HG02943 (cell line): ENCODE results near the gene NFE2L3.
"Not testable (repeated sequence)": the region's sequence is repeated elsewhere in the genome, so short reads cannot be mapped to it uniquely, and the experiment has no call there.

ENCODE experiments used
- ATAC-seq: cut with Tn5 transposase; IDR thresholded peaks from one replicate; pipeline ENCODE4 v1.9.1; 2021; ENCODE audit warnings: mild to moderate bottlenecking, low read depth, moderate library complexity; ENCODE audit not compliant: unreplicated experiment

NFE2L3 gene

DNA sequence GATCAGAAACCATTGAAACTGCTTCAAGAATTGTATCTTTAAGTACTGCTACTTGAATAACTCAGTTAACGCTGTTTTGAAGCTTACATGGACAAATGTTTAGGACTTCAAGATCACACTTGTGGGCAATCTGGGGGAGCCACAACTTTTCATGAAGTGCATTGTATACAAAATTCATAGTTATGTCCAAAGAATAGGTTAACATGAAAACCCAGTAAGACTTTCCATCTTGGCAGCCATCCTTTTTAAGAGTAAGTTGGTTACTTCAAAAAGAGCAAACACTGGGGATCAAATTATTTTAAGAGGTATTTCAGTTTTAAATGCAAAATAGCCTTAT is 33.8 kb downstream of the NFE2L3 start:
- no peak for ATAC-seq

DNA sequence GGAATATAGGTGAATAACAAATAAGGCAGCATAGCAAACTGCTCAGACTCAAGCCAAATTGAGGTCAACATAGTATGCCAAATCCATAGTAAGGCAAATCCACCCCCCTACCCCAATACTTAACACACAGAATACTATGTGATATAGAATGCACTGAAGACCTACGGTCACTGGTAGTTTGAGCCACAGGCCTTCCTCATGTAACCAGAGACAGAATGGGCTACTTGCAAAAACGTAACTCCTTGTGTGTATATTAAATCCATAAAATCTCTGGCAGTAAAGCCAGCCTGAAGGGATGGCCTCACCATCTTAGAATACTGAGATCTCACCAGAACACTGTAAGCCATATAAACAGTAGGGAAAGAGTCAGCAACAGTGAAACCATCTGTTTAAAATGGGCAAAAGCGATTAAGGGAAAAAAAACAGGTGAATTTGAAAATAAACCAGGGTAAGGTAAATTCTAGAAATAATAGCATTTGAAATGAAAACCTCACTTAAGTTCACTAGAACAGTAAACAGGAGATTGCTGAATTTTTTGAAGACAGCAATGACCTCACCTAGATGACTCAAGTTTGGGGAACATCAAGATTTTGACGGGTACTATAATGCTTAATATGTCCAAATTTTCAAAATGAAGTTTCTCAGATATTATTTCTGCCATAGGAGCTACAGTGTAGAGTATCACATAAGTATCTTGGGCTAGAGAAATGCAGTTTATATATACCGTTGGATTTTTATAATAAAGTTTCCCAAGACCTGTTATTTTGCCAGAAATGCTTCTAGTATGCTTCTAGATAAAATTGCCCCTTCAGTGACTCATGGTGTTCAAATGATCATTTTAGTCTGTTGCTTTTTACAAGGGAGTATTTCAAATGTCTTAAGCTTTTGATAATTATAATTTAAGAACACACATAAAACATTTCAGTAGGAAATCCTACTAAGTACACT is 34.6 kb downstream of the NFE2L3 start:
- no peak for ATAC-seq

DNA sequence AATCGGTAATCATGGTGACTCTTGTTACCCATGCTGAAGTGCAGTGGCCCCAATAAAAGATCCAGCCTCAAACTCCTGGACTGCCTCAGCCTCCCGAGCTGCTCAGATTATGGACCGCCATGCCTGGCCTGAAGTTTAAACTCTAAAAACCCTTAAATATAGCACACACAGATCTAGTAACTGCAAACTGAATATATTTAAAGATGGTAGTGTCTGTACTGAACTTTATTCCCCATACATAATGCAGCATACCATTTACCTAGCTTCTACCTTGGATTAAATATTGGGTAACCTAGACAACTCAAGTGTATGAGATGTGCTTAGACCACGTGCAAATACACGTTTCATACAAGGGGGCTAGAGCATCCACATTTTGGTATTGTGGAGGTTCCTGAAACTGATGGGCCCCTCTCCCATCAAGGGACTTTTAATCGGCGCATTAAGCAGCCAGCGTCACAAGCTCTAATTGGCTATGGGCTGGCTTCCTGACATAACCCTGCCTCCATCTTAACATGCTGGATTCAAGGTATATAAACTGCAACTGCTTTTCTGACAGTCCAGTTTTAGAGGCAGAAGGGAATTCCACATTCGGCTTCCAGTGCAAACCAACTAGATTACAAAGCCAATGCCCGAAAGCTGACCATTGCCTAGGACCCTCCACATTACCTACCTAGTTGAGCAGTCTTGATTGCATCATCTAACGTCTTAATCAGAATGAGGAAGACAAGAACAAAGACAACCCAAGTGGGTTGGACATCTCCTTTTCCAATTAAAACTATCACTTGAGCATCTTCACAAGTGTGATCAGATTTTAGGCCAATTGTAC is 35.6 kb downstream of the NFE2L3 start:
- ATAC-seq, result no peak

DNA sequence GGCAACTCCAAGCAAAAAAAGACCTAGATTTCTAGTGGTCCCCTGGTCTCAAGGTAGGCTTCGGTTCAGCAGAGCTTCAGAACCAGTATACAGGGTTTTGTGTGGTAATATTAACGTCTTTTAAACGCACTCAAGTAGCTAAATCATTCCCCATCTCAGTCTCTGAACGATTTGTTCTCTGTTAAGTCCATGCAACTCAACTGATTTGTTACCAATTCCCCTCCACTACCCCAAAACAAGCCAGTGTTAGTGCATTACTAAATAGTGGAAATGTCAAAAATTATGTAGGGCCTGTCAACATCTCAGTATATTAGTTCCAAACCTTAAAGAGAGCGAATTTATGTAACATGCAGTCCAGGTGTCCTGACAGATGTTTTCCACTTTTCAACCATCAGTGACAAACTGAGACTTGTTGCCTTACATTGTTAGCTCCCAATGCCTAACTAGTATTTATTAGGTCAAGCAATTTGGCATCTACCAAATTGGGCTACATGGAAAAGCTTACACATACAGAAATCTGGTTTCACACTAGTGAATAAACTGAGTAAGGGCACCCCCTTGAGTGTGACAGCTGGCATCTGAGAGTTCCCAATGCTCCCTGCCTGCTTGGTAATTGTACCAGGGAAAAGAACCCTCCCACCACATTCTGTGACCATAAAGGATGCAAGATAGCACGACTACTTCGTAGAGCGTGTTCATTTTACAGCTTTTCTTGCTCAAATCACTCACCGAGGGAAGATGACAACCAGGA is 36.4 kb downstream of the NFE2L3 start:
- ATAC-seq, result no peak

DNA sequence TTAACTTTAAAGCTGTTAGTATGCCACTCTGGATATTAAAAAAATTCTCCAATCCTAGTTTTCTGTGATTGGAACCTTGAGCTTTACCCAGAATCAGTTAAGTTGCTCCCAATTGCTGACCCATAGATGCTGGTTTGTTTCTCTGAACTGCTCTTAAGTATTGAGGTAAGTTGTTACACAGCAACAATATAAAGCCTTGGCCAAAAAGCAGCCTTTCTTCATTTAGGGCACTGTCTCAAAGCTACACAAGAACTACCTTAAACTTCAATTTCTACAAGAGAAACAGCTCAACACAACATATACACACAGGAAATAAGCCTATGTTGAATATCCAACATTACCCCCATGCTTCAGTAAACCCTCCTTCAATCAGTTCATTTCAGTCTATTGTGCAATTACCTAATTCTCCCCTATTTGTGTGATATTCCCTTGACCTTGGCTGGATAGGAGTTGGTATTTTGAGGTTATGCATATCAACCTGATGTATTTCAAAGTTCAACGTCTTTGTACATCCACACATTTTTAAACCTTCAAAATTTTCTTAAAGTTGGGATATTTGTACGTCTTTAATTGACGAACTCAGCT is 37.1 kb downstream of the NFE2L3 start:
- ATAC-seq, result no peak

DNA sequence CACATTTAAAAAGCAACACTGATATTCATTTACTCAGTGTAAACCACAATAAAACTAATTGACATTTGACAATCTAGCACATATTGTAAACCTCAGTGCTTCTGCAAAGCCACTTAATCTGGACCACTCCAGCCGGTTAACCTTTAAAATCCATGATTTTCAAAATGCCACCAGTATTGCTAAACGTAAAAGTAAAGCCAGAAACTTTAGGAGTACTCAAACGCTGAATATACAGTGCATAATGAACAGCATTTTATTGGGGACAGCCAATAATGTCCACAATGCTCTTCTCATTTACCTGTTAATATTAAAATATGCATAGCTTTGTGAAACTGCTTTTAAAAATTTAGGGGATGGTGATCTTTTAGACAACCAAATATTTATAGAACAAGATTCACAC is 37.7 kb downstream of the NFE2L3 start:
- ATAC-seq, result no peak

DNA sequence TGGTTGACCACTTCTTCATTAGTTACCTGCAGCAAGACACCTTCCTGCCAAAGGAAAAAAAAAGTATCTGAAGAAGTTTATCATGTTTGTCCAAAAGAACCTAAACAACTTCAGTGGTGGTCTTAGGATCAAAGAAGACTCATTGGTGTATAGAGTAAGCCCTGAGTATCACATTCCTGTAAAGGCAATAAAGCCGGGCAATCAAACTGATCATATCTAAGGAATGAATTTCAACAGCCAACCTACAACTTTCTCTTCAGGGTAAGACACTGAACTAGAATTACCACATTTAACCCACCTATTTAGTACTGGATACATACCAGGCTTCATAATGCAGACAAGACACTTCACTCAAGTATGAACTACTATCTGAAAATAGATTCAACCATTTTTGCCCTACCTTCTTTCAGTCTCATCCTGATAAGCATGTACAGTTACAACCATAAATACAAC is 38.4 kb downstream of the NFE2L3 start:
- no peak for ATAC-seq

DNA sequence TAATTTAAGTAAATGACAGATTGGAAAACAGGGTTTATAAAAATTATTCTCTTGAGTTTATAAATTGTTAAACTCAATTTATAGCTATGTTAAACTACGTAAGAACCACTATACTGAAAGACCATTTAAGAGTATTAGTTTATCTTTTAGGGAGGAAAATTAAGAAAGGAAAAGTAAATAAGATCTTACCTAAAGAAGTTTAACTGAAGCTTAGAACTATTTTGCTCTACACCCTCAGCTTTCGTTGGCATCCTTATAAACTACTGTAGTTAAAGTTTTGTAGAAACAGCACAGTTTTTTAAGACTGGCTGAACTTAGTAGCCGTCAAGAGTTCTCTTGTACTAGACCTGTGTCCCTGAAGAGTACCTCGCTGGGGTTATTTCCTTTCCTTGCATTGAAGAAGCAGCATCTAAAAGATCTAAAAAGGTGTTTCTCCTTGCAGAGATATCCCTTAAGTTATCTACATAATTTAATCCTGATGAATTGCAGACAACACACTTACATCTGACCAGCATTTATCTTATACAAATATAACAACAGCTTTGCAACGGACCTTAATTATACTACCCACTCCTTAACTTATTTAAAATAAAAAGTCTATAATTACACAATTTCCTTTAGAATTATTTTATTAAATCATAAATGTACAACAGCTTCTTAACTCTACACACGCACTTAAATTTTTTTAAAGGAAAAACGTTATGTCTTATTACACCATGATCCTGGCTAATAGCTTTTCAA is 39.4 kb downstream of the NFE2L3 start:
- no peak for ATAC-seq

DNA sequence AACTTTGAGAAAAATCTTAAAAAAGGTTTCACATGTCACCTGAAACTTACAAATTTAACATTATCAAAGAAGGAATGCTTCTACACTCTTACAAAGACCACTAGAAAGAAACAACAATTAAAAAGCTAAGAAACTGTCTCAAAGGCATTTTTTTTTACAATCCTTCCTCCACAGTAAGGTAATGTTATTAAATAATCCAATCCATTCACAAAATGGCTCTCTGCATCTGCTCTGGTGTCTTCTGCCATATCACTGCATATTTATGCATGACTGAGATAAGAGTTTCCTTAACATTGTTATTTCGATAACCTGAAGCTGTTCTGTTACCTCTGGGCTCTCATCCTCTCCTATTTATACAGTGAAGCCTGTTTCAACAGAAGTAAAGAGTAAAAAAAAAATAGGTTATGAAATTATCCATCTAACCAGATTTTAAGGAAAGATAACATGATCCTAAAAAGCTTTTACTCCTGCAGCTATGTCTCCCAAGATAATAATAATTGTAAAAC is 40.0 kb downstream of the NFE2L3 start:
- ATAC-seq, result no peak

DNA sequence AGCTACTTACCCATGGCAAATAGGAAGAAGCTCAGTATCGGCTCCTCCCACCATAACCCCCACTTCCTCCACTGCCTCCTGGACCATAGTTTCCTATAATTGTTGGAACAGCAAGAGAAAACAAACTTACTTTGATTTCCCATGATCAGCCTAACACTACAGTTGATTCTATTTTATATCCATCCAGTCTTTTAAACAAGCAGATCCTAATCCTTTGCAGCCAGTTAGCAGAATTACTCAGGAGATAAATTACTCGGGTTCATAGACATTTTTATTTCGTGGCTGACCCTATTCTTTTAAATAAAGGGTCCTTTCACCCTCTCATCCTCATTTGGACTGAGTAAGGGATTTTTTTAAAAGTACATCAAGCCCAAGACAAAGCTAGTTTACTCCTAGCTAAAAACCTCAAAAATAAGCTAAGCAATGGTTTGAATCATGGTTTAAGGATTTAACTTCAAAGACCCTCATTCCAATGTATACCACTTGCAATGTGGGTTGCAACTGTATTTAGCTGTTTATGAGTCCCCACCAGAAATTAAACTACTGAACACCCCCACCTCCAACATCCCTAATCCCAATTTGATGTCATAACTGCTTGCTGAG is 40.6 kb downstream of the NFE2L3 start:
- no peak for ATAC-seq

DNA sequence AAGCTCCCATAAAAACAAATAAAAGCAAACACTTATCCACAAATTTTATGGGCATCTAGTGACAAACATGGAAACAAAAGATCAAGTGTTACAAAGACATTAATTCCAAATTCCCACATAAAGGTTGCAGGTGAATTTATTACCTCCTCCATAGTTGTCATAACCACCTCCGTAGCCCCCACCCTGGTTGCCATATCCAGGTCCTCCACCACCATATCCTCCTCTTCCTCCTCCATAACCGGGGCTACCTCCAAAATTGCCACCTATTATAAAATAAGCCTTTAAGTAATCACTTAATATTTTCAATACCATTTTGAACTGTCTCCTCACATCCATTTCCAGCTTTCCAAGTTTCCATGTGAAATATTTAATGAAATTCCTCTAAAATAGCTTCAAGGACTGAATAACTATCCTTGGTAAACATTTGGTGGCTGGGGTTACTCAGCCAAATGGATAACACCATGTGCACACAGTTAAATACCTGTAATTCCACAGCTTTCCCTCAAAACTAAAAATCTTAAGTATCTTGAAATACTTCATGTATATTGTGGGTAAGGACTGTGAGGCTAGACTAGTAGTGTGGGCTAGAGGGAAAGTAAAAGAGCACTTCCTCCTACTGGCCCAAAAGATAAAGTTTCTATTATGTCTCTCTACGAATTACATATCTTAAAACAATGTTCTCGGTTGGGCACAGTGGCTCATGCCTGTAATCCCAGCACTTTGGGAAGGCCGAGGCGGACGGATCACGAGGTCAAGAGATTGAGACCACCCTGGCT is 41.6 kb downstream of the NFE2L3 start:
- ATAC-seq, result no peak

DNA sequence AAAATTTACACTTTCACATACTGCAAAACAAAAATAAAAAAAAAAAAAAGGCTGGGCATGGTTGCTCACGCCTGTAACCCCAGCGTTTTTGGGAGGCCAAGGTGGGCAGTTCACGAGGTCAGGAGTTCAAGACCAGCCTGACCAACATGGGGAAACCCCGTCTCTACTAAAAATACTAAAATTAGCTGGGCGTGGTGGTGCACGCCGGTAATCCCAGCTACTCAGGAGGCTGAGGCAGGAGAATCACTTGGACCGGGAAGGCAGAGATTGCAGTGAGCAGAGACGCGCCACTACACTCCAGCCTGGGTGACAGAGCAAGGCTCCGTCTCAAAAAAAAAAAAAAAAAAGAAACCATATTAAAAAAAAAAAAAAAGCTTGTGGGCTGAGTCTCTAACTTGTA is 42.8 kb downstream of the NFE2L3 start:
- ATAC-seq, result not testable (repeated sequence)

DNA sequence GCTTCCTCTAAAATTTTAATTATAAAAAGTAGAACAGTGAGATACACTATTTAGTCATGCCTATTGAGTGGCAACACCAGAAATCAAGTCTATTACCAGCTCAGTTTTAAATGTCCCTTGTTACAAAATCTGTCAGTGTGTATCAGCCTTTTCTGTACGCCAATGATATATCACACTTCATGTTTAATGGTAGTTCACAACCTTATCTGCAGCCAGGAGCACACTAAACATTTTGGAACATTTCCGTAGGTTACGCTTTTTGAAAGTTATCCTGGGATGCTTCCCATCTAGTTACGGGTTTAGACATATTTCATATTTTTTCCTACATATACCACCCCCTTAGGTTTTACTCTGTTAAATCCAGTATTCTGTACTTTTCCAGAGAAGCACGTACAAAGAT is 43.2 kb downstream of the NFE2L3 start:
- no peak for ATAC-seq

DNA sequence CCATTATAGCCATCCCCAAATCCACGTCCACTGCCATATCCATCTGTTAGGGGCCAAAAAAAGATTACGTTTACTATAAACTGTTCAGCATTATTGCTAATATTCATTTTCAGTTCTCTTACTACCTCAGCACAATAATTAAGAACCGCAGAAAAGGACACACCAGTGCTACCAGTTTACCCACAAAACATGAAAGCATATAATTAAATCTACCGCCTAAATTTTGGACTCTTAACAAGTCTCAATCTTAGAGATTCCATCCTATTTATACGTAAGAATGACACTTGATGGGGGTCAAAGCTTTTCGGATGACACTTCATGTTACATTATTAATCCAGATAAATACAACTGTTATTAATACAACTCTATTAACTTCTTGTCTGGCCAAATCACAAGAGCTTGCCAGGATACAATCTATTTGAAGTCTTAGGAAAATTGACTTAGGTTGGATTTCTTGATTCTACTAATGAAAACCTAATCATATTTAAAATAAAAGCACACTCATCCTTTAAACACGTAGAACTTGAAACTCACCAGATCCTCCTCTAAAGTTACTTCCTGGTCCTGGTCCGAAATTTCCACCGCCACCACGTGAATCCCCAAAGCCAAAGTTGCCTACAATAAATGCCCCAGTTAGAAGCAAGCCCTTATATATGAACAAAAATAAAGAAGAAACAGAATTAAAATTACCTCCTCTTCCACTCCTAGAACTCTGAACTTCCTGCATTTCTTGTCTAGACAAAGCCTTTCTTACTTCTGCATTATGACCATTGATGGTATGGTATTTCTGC is 44.1 kb downstream of the NFE2L3 start:
- ATAC-seq, result no peak

DNA sequence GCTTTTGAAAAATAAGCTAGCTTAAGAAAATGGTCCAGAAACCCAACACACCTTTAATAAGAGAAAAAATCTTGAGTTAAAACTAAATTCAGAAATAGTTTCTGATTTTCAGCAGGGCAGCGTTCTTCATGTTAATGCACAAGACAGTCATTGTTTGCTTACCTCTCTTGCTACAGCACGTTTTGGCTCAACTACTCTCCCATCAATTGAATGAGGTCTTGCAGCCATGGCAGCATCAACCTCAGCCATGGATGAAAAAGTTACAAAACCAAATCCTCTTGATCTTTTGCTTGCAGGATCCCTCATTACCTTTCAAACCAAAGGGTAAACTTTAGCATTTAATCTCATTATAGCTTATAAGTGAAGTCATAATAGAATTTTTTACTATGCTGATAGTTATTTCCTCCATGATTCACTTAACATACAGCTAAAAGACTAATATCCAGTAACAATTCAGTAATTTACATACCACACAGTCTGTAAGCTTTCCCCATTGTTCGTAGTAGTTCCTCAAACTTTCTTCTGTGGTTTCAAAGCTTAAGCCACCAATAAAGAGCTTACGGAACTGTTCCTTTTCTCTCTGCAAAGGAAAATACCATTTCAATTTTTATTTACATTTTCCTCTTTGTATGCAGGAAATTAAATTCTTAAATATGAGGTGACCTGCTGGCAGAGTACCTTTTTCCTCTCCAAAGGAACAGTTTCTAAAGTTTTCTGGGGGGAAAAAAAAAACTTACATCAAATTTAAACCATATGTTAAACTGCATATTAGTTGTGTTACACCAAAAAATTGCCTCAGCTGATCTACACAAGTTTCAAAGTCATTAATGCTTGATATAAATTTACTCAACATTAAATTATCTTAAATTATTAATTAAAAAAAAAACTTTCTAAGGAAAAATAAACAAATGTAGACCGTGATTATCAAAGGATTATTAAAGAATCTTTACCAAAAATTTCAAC is 45.4 kb downstream of the NFE2L3 start:
- no peak for ATAC-seq

DNA sequence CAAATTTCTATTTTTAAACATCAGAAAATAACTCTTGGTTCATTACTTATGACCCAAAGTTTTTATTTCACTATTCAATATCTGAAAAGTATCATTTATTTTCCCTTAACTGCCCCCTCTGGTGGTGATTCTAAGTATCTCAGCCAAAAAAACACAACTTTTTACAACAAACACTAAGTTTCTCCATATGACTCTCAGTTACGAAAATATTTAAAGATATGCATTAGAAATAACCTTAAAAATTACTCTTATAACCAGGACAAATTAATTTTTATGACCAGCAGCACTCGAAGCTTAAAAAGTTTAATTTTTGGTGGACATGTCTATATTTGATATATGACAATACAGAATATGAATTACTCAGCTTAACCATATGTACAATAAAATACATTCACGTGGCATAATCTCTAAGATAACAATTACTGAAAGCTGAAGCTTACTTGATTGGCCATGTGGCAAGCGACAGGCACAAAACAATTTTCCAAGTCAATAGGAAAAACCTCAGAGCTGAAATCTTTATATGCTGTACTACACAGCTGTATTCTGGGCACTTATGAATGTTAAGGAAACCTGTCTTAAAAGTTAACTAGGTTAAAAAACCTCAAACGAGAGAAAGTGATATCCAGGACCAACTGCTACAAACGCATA is 46.3 kb downstream of the NFE2L3 start:
- ATAC-seq, result no peak
